Central memory CD4-positive, alpha-beta T cell (primary cell): ENCODE measurements around the gene ANKRD23.

Source experiments
- DNase-seq: peaks from one replicate; pipeline ENCODE4 v3.0.0; 2022

Gene ANKRD23

GRCh38 chr2:96792772-96793749, 50.8 kb downstream of the ANKRD23 start:
- DNase-seq = no peak

- DNase-seq = no peak
Observed at GRCh38 chr2:96789245-96789617, 54.6 kb downstream of the ANKRD23 start.

- DNase-seq = no peak
Observed at GRCh38 chr2:96788442-96789244, 55.2 kb downstream of the ANKRD23 start.
